HG03108 (cell line): Measurements from ENCODE around the gene DNAH14.
"Not testable (repeated sequence)": the region's sequence is repeated elsewhere in the genome, so short reads cannot be mapped to it uniquely, and the experiment has no call there.

ENCODE experiments used
- ATAC-seq: cut with Tn5 transposase; IDR thresholded peaks from one replicate; pipeline ENCODE4 v1.9.1; 2021; ENCODE audit warnings: moderate library complexity; ENCODE audit not compliant: unreplicated experiment

DNAH14 gene

GRCh38 chr1:225242611-225243010, 313.1 kb downstream of the DNAH14 start:
- no peak for ATAC-seq

- ATAC-seq: peak; percentile 95
Observed at GRCh38 chr1:225250432-225250831, 321.0 kb downstream of the DNAH14 start.

GRCh38 chr1:225253173-225253572, 323.7 kb downstream of the DNAH14 start:
- no peak for ATAC-seq

- no peak for ATAC-seq
Observed at GRCh38 chr1:225253784-225254183, 324.3 kb downstream of the DNAH14 start.

GRCh38 chr1:225254676-225255075, 325.2 kb downstream of the DNAH14 start:
- no peak for ATAC-seq

- ATAC-seq: no peak
Observed at GRCh38 chr1:225257081-225257480, 327.6 kb downstream of the DNAH14 start.

- no peak for ATAC-seq
Observed at GRCh38 chr1:225258811-225259210, 329.3 kb downstream of the DNAH14 start.

GRCh38 chr1:225259542-225259941, 330.1 kb downstream of the DNAH14 start:
- ATAC-seq: no peak

GRCh38 chr1:225260319-225260718, 330.8 kb downstream of the DNAH14 start:
- ATAC-seq: no peak

- no peak for ATAC-seq
Observed at GRCh38 chr1:225277445-225277844, 348.0 kb downstream of the DNAH14 start.

- no peak for ATAC-seq
Observed at GRCh38 chr1:225280563-225280962, 351.1 kb downstream of the DNAH14 start.

- no peak for ATAC-seq
Observed at GRCh38 chr1:225290244-225290643, 360.8 kb downstream of the DNAH14 start.

GRCh38 chr1:225299624-225300023, 370.1 kb downstream of the DNAH14 start:
- no peak for ATAC-seq

GRCh38 chr1:225300381-225300780, 370.9 kb downstream of the DNAH14 start:
- no peak for ATAC-seq

GRCh38 chr1:225304996-225305395, 375.5 kb downstream of the DNAH14 start:
- ATAC-seq: no peak

GRCh38 chr1:225310544-225310943, 381.1 kb downstream of the DNAH14 start:
- ATAC-seq: not testable (repeated sequence)

- ATAC-seq: peak; percentile 95
Observed at GRCh38 chr1:225318706-225319575, 389.5 kb downstream of the DNAH14 start.

- ATAC-seq: no peak
Observed at GRCh38 chr1:225319871-225320270, 390.4 kb downstream of the DNAH14 start.

GRCh38 chr1:225321784-225322183, 392.3 kb downstream of the DNAH14 start:
- ATAC-seq: no peak

GRCh38 chr1:225329041-225329440, 399.6 kb downstream of the DNAH14 start:
- ATAC-seq: no peak

- not testable (repeated sequence) for ATAC-seq
Observed at GRCh38 chr1:225329996-225330395, 400.5 kb downstream of the DNAH14 start.

GRCh38 chr1:225332686-225333085, 403.2 kb downstream of the DNAH14 start:
- no peak for ATAC-seq
